DMS153 (cell line): Measurements from ENCODE around the gene ATP2C2.

Source experiments
- DNase-seq: peaks from one replicate; lab custom pipeline; 2025; lab: John Stamatoyannopoulos, UW

Gene ATP2C2

GRCh38 chr16:84451781-84452180 is 83.4 kb downstream of the ATP2C2 start:
- no peak for DNase-seq

- no peak for DNase-seq
These were observed 84.9 kb downstream of the ATP2C2 start for GRCh38 chr16:84453061-84453752.

- DNase-seq: no peak
These were observed 86.3 kb downstream of the ATP2C2 start for GRCh38 chr16:84454611-84455010.

- DNase-seq: no peak
These were observed 86.7 kb downstream of the ATP2C2 start for GRCh38 chr16:84455031-84455430.

GRCh38 chr16:84458606-84459532 is 90.5 kb downstream of the ATP2C2 start:
- DNase-seq: no peak

GRCh38 chr16:84459533-84459894 is 91.2 kb downstream of the ATP2C2 start:
- DNase-seq: no peak

GRCh38 chr16:84459941-84460405 is 91.6 kb downstream of the ATP2C2 start:
- no peak for DNase-seq

GRCh38 chr16:84460406-84461028 is 92.2 kb downstream of the ATP2C2 start:
- no peak for DNase-seq

GRCh38 chr16:84461029-84461412 is 92.7 kb downstream of the ATP2C2 start:
- DNase-seq: no peak

GRCh38 chr16:84461413-84462295 is 93.3 kb downstream of the ATP2C2 start:
- DNase-seq: no peak

GRCh38 chr16:84462296-84463210 is 94.2 kb downstream of the ATP2C2 start:
- DNase-seq: no peak

- no peak for DNase-seq
These were observed 94.9 kb downstream of the ATP2C2 start for GRCh38 chr16:84463221-84463620.

- DNase-seq: no peak
These were observed 95.8 kb downstream of the ATP2C2 start for GRCh38 chr16:84464116-84464515.

- no peak for DNase-seq
These were observed 96.8 kb downstream of the ATP2C2 start for GRCh38 chr16:84465154-84465553.

GRCh38 chr16:84466692-84467091 is 98.4 kb downstream of the ATP2C2 start:
- DNase-seq: no peak

- no peak for DNase-seq
These were observed 98.9 kb downstream of the ATP2C2 start for GRCh38 chr16:84467256-84467655.

GRCh38 chr16:84467709-84468108 is 99.4 kb downstream of the ATP2C2 start:
- DNase-seq: no peak

- DNase-seq: no peak
These were observed 103.0 kb downstream of the ATP2C2 start for GRCh38 chr16:84471316-84471715.

- no peak for DNase-seq
These were observed 103.6 kb downstream of the ATP2C2 start for GRCh38 chr16:84471966-84472365.

- DNase-seq: no peak
These were observed 107.4 kb downstream of the ATP2C2 start for GRCh38 chr16:84475643-84476240.
